ENCODE data around the gene FAHD1. TPM values are rescaled to one million over a fixed set of nuclear protein-coding genes. Genes with fewer than 3 reads are reported as not detected.

FAHD1 gene
- total RNA-seq, 4 donors from 2014 or later = 32.3 to 46.3 (median 34.1) TPM

GRCh38 chr16:1850981-1851380, 24.0 kb downstream of the FAHD1 start:
- ATAC-seq (ENCODE audit: low FRiP score) (no peak), DNase-seq (ENCODE audit: low spot score) (no peak)
- no peak for TF ChIP-seq CTCF (IDR thresholded peaks at IDR 0.05)

GRCh38 chr16:1851793-1852192, 24.8 kb downstream of the FAHD1 start:
- no peak for DNase-seq (ENCODE audit: low spot score)
- TF ChIP-seq CTCF (IDR thresholded peaks at IDR 0.05) = no peak
- ATAC-seq (ENCODE audit: low FRiP score) = no peak

- ATAC-seq (ENCODE audit: low FRiP score) = no peak
- no peak for TF ChIP-seq CTCF (IDR thresholded peaks at IDR 0.05)
- no peak for DNase-seq (ENCODE audit: low spot score)
These were observed 30.6 kb downstream of the FAHD1 start for GRCh38 chr16:1857433-1858097.

- TF ChIP-seq CTCF (IDR thresholded peaks at IDR 0.05) = no peak
- DNase-seq (ENCODE audit: low spot score) = no peak
- ATAC-seq (ENCODE audit: low FRiP score) = peak; percentile 62
These were observed 31.3 kb downstream of the FAHD1 start for GRCh38 chr16:1858189-1858865.

- ATAC-seq (ENCODE audit: low FRiP score) = peak; percentile 58
These were observed 32.6 kb downstream of the FAHD1 start for GRCh38 chr16:1859650-1860049.

GRCh38 chr16:1861730-1862129, 34.7 kb downstream of the FAHD1 start:
- DNase-seq (ENCODE audit: low spot score) = no peak
- ATAC-seq (ENCODE audit: low FRiP score) = no peak
- TF ChIP-seq CTCF (IDR thresholded peaks at IDR 0.05) = no peak

More at GRCh38 chr16:1859650-1860049, 32.6 kb downstream of the FAHD1 start:
- no peak for TF ChIP-seq CTCF (IDR thresholded peaks at IDR 0.05)
- DNase-seq (ENCODE audit: low spot score) = no peak

GRCh38 chr16:1862394-1862793, 35.4 kb downstream of the FAHD1 start:
- TF ChIP-seq CTCF (IDR thresholded peaks at IDR 0.05) = no peak
- DNase-seq (ENCODE audit: low spot score) = no peak
- ATAC-seq (ENCODE audit: low FRiP score) = no peak

Measured in omental fat pad (tissue), 4 donors.